ENCODE data around the gene ENGASE.

The ENGASE gene

DNA sequence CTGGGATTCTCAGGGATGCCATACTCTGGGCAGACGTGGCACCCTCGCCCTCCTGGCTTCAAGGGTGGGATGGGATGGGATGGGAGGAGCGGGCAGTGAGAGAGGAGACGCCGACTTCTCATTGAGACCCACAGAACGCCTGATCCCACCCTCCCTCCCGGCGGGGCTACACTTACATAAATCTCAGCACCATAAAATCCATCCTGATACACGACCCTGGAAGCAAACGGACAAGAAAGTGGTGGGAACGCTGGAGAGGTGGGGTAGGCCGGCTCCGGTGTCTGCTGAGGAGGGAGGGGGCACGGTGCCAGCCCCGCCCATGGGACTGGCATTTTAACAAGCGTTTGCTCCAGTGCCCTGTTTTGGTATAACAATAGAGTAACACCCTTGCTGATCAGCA is 21.9 kb downstream of the ENGASE start:
- POLR2A ChIA-PET = no interaction called here
- TF ChIP-seq LEF1 (IDR thresholded peaks at IDR 0.05; ENCODE audit: borderline replicate concordance) (no peak), ZNF384 (IDR thresholded peaks at IDR 0.05) (no peak), SP1 (IDR thresholded peaks at IDR 0.05) (no peak), CTBP1 (IDR thresholded peaks at IDR 0.05; ENCODE audit: borderline replicate concordance) (no peak), L3MBTL2 (conservative IDR thresholded peaks at IDR 0.05) (no peak), SUZ12 (IDR thresholded peaks at IDR 0.05) (no peak), HDGF (IDR thresholded peaks at IDR 0.05; ENCODE audit: borderline replicate concordance) (no peak), NFRKB (IDR thresholded peaks at IDR 0.05) (no peak), FOXM1 (IDR thresholded peaks at IDR 0.05; ENCODE audit: borderline replicate concordance) (no peak), ELF4 (IDR thresholded peaks at IDR 0.05) (no peak), BHLHE40 (IDR thresholded peaks at IDR 0.05; ENCODE audit: borderline replicate concordance) (no peak), ARNT (IDR thresholded peaks at IDR 0.05) (no peak), TARDBP (IDR thresholded peaks at IDR 0.05) (no peak), FOXK2 (IDR thresholded peaks at IDR 0.05) (no peak), PKNOX1 (IDR thresholded peaks at IDR 0.05) (no peak), FOXA1 (IDR thresholded peaks at IDR 0.05) (no peak)
- CTCF ChIA-PET = no interaction called here
- DNase-seq (ENCODE audit: extremely low spot score) = no peak

DNA sequence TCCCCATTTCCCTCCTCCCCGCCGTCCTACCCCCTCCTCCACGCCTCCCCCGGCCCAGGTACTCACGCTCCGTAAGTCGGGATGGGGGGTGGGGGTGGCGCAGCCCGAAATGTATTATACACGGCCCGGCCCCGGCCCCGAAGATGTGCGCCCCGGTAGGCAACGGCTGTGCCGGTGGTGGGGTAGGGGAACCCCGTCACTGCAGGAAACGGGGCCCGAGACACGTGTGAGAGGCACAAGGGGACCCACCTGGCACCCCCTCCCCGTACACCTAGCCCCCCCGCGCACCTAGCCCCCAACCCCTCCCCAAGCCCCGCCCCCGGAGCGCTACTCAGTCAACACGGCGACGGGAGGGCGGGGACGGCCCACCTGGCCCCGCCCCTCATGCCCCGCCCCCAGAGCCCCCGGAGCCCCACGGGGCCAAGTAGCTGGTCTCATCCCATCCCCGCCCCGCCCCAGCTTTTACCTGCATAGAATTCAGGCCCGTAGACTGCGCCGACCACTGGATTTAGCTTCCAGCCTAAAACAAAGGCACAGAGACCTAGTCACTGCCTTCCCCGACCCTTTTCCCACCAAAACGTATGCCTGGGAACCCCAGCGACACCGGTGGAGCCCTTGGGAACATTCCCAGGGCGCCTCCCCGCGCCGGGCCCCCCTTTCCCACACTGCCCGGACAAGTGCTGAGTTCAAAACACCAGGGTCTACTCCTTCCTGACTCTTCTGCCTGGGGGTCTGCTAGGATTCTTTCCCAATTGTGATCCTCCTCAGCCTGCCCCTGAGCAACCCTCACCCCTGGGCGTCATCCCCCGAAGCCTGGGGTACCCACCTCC is 22.8 kb downstream of the ENGASE start:
- DNase-seq (ENCODE audit: extremely low spot score) = no peak
- ChIA-PET CTCF (interaction anchor here (0.6 to 1.1 kb wide), 2 partner anchors 10 to 251 kb away, joined by 3 to 4 read pairs; no protein-coding TSS in a partner anchor), POLR2A (interaction anchor here (1.1 kb wide), 1 partner anchor 9 kb away, joined by 3 read pairs; no protein-coding TSS in a partner anchor)
- TF ChIP-seq L3MBTL2 (conservative IDR thresholded peaks at IDR 0.05) = no peak
- no peak for TF ChIP-seq FOXK2 (IDR thresholded peaks at IDR 0.05)
- no peak for TF ChIP-seq PKNOX1 (IDR thresholded peaks at IDR 0.05)
- no peak for TF ChIP-seq TARDBP (IDR thresholded peaks at IDR 0.05)
- TF ChIP-seq ZNF384 (IDR thresholded peaks at IDR 0.05) = no peak
- TF ChIP-seq LEF1 (IDR thresholded peaks at IDR 0.05; ENCODE audit: borderline replicate concordance) = no peak
- TF ChIP-seq HDGF (IDR thresholded peaks at IDR 0.05; ENCODE audit: borderline replicate concordance) = no peak
- no peak for TF ChIP-seq BHLHE40 (IDR thresholded peaks at IDR 0.05; ENCODE audit: borderline replicate concordance)

GRCh38 chr17:79098282-79098867 is 23.8 kb downstream of the ENGASE start:
- CTCF ChIA-PET = interaction anchor here (0.6 to 1.1 kb wide), 2 partner anchors 11 to 250 kb away, joined by 3 to 4 read pairs; no protein-coding TSS in a partner anchor
- no peak for DNase-seq (ENCODE audit: extremely low spot score)
- POLR2A ChIA-PET = interaction anchor here (0.7 to 1.1 kb wide), 2 partner anchors 9 to 88 kb away, joined by 3 read pairs; partner anchors contain the start of gene CANT1
- no peak for TF ChIP-seq PKNOX1 (IDR thresholded peaks at IDR 0.05)
- TF ChIP-seq SP1 (IDR thresholded peaks at IDR 0.05) = no peak
- TF ChIP-seq TARDBP (IDR thresholded peaks at IDR 0.05) = no peak
- no peak for TF ChIP-seq ELF4 (IDR thresholded peaks at IDR 0.05)
- no peak for TF ChIP-seq CTBP1 (IDR thresholded peaks at IDR 0.05; ENCODE audit: borderline replicate concordance)
- no peak for TF ChIP-seq HDGF (IDR thresholded peaks at IDR 0.05; ENCODE audit: borderline replicate concordance)
- TF ChIP-seq ARNT (IDR thresholded peaks at IDR 0.05) = no peak
- TF ChIP-seq LEF1 (IDR thresholded peaks at IDR 0.05; ENCODE audit: borderline replicate concordance) = no peak
- TF ChIP-seq ZNF384 (IDR thresholded peaks at IDR 0.05) = no peak
- no peak for TF ChIP-seq SUZ12 (IDR thresholded peaks at IDR 0.05)
- no peak for TF ChIP-seq BHLHE40 (IDR thresholded peaks at IDR 0.05; ENCODE audit: borderline replicate concordance)
- no peak for TF ChIP-seq FOXK2 (IDR thresholded peaks at IDR 0.05)
- TF ChIP-seq L3MBTL2 (conservative IDR thresholded peaks at IDR 0.05) = no peak
- no peak for TF ChIP-seq NFRKB (IDR thresholded peaks at IDR 0.05)
- no peak for TF ChIP-seq FOXA1 (IDR thresholded peaks at IDR 0.05)
- no peak for TF ChIP-seq FOXM1 (IDR thresholded peaks at IDR 0.05; ENCODE audit: borderline replicate concordance)

DNA sequence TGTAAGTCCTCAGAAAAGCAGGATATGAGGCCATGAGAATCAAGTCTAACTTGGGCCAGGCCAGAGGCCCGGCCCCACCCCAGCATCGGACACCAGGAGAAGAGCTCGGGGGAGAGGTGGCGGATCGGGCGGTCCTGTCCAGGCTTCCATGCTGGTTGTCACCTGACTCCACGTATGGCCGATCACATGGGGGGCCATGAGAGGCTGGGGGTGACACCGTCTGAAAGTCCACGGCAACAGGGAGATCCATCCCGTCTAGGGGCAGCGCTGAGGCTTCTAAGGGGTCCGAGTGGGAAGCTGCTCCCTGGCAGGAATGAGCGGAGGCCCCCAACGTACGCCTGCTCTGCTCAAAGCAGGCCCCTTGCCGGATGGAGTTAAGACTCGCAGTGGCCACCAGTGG is 25.8 kb downstream of the ENGASE start:
- DNase-seq (ENCODE audit: extremely low spot score) = no peak
- ChIA-PET POLR2A (no interaction called here), CTCF (interaction anchor here (1.0 kb wide), 2 partner anchors 12 to 292 kb away, joined by 4 to 5 read pairs; no protein-coding TSS in a partner anchor)
- TF ChIP-seq FOXA1 (IDR thresholded peaks at IDR 0.05) (no peak), ZNF384 (IDR thresholded peaks at IDR 0.05) (no peak), LEF1 (IDR thresholded peaks at IDR 0.05; ENCODE audit: borderline replicate concordance) (no peak), BHLHE40 (IDR thresholded peaks at IDR 0.05; ENCODE audit: borderline replicate concordance) (no peak), HDGF (IDR thresholded peaks at IDR 0.05; ENCODE audit: borderline replicate concordance) (no peak), FOXK2 (IDR thresholded peaks at IDR 0.05) (no peak), L3MBTL2 (conservative IDR thresholded peaks at IDR 0.05) (no peak), ARNT (IDR thresholded peaks at IDR 0.05) (no peak), ELF4 (IDR thresholded peaks at IDR 0.05) (no peak), SUZ12 (IDR thresholded peaks at IDR 0.05) (no peak), FOXM1 (IDR thresholded peaks at IDR 0.05; ENCODE audit: borderline replicate concordance) (no peak)

GRCh38 chr17:79101111-79101673 is 26.6 kb downstream of the ENGASE start:
- ChIA-PET POLR2A (no interaction called here), CTCF (interaction anchor here (1.0 kb wide), 2 partner anchors 13 to 291 kb away, joined by 4 to 5 read pairs; no protein-coding TSS in a partner anchor)
- TF ChIP-seq FOXA1 (IDR thresholded peaks at IDR 0.05) (no peak), ELF4 (IDR thresholded peaks at IDR 0.05) (no peak), TARDBP (IDR thresholded peaks at IDR 0.05) (no peak), SP1 (IDR thresholded peaks at IDR 0.05) (no peak), PKNOX1 (IDR thresholded peaks at IDR 0.05) (no peak), ZNF384 (IDR thresholded peaks at IDR 0.05) (no peak), BHLHE40 (IDR thresholded peaks at IDR 0.05; ENCODE audit: borderline replicate concordance) (no peak), FOXM1 (IDR thresholded peaks at IDR 0.05; ENCODE audit: borderline replicate concordance) (no peak), HDGF (IDR thresholded peaks at IDR 0.05; ENCODE audit: borderline replicate concordance) (no peak), L3MBTL2 (conservative IDR thresholded peaks at IDR 0.05) (no peak)
- no peak for DNase-seq (ENCODE audit: extremely low spot score)
